PC-3 (cell line): ENCODE data around the gene TMEM41B. TPM values are rescaled to one million over a fixed set of nuclear protein-coding genes. Genes with fewer than 3 reads are reported as not detected.
"Not testable (repeated sequence)": the region's sequence is repeated elsewhere in the genome, so short reads cannot be mapped to it uniquely, and the experiment has no call there.

Experiments
- ATAC-seq: fragments of 200-7000 bp; cut with Tn5 transposase; 2 replicates; pipeline ENCODE4 v1.9.1; 2020; ENCODE audit warnings: mild to moderate bottlenecking, moderate library complexity
- Bru-seq: library from RNA; stranded (reverse); fragments of 400-500 nt; gene quantifications from one replicate; lab custom pipeline; 2021; lab: Mats Ljungman, UMichigan
- BruChase-seq, 2 experiments: library from RNA; stranded (reverse); fragments of 400-500 nt; gene quantifications; one replicate each; lab custom pipeline; 2021; lab: Mats Ljungman, UMichigan
- BruUV-seq: library from RNA; stranded (reverse); fragments of 400-500 nt; replicated peaks from 2 replicates; lab custom pipeline; 2021; lab: Mats Ljungman, UMichigan
- CTCF ChIA-PET: fragments of 300-600 bp; sonication (Branson Sonifier 250); formaldehyde crosslinking; loops from one replicate; lab custom pipeline; 2022; ENCODE audit warnings: antibody characterized with exemption; lab: Charles Lee
- POLR2A ChIA-PET: fragments of 300-600 bp; sonication (Branson Sonifier 250); formaldehyde crosslinking; loops from one replicate; lab custom pipeline; 2022; ENCODE audit warnings: antibody characterized with exemption; ENCODE audit not compliant: unreplicated experiment; lab: Charles Lee
- DNase-seq: peaks from one replicate; pipeline ENCODE4 v3.0.0-alpha.2; 2015
- H2AFZ ChIP-seq: fragments of 300-600 bp; sonication (generic); 2 replicates; pipeline ENCODE4 v1.6.0; 2016; ENCODE audit warnings: antibody characterized with exemption, low read length
- H3F3A ChIP-seq: fragments of 300-600 bp; sonication (generic); one replicate; pipeline ENCODE4 v1.6.0; 2017; ENCODE audit warnings: antibody characterized with exemption, low read length, control low read depth, mild to moderate bottlenecking; ENCODE audit not compliant: unreplicated experiment
- H3K27ac ChIP-seq: fragments of 300-600 bp; sonication (generic); 2 replicates; pipeline ENCODE4 v1.5.1; 2016; ENCODE audit warnings: mild to moderate bottlenecking, low read length
- H3K27me3 ChIP-seq: fragments of 300-600 bp; sonication (generic); 2 replicates; pipeline ENCODE4 v1.6.1; 2016; ENCODE audit warnings: low read length, mixed read lengths
- H3K36me3 ChIP-seq: fragments of 300-600 bp; sonication (generic); 2 replicates; pipeline ENCODE4 v1.6.1; 2016; ENCODE audit warnings: low read depth, mixed run types, low read length, mixed read lengths
- H3K4me1 ChIP-seq: fragments of 300-600 bp; sonication (generic); 2 replicates; pipeline ENCODE4 v1.5.1; 2016; ENCODE audit warnings: low read length; ENCODE audit not compliant: insufficient read depth
- H3K4me2 ChIP-seq: fragments of 300-600 bp; sonication (generic); 2 replicates; pipeline ENCODE4 v1.6.0; 2016; ENCODE audit warnings: low read length
- H3K4me3 ChIP-seq: fragments of 300-600 bp; sonication (generic); 2 replicates; pipeline ENCODE4 v1.5.1; 2016; ENCODE audit warnings: mild to moderate bottlenecking, low read length, mixed read lengths
- H3K79me2 ChIP-seq: fragments of 300-600 bp; sonication (generic); 2 replicates; pipeline ENCODE4 v1.6.1; 2017; ENCODE audit warnings: low read length, mixed read lengths
- H3K9ac ChIP-seq: fragments of 300-600 bp; sonication (generic); 2 replicates; pipeline ENCODE4 v1.6.0; 2016; ENCODE audit warnings: mild to moderate bottlenecking, low read length
- H3K9me2 ChIP-seq: fragments of 300-600 bp; sonication (generic); replicated peaks from 2 replicates; pipeline ENCODE4 v1.6.1; 2016; ENCODE audit warnings: mixed run types, low read length, mixed read lengths
- H3K9me3 ChIP-seq: fragments of 300-600 bp; sonication (generic); 2 replicates; pipeline ENCODE4 v1.6.1; 2016; ENCODE audit warnings: low read length, mixed read lengths
- H4K20me1 ChIP-seq: fragments of 300-600 bp; sonication (generic); 2 replicates; pipeline ENCODE4 v1.6.1; 2016; ENCODE audit warnings: low read length, mixed read lengths
- EZH2 ChIP-seq: fragments of 300-600 bp; sonication (generic); IDR thresholded peaks from one replicate; pipeline ENCODE4 v1.6.1; 2017; ENCODE audit warnings: antibody characterized with exemption, mild to moderate bottlenecking, low read length; ENCODE audit not compliant: unreplicated experiment
- EZH2phosphoT487 ChIP-seq: fragments of 300-600 bp; sonication (generic); IDR thresholded peaks from 2 replicates; pipeline ENCODE4 v1.6.1; 2018; ENCODE audit warnings: mild to moderate bottlenecking, antibody characterized with exemption, low read length, borderline replicate concordance
- intact Hi-C: fragments of 100-400 bp; cut with micrococcal nuclease; formaldehyde crosslinking; loops from 2 replicates; pipeline ENCODE4 v1.9.0; 2023
- long read RNA-seq: library from polyadenylated mRNA; unstranded; transcript quantifications from one replicate; pipeline ENCODE4 v2.0.0, GENCODE V29; 2021; ENCODE audit not compliant: unreplicated experiment
- total RNA-seq: library from RNA; depleted of rRNA; stranded (reverse); fragments of >200 nt; gene quantifications from 2 replicates; pipeline ENCODE4 v1.2.3, GENCODE V29; 2014; rRNA removed
- TF ChIP-seq, protein P1 (sequence below): fragments of 300-600 bp; sonication (generic); conservative IDR thresholded peaks from 2 replicates; pipeline ENCODE4 v1.5.1; 2017; ENCODE audit warnings: antibody characterized with exemption, low read depth, mild to moderate bottlenecking, low read length

Gene TMEM41B, protein sequence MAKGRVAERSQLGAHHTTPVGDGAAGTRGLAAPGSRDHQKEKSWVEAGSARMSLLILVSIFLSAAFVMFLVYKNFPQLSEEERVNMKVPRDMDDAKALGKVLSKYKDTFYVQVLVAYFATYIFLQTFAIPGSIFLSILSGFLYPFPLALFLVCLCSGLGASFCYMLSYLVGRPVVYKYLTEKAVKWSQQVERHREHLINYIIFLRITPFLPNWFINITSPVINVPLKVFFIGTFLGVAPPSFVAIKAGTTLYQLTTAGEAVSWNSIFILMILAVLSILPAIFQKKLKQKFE
- total RNA-seq (83.6 and 87.6 TPM in 2 replicates), Bru-seq, nascent RNA (percentile 95 among the genes with signal in this experiment), BruChase-seq, experiment 1, labeled RNA remaining after a 6-hour chase (percentile 96 among the genes with signal in this experiment), BruChase-seq, experiment 2, labeled RNA remaining after a 2-hour chase (percentile 96 among the genes with signal in this experiment)
- long read RNA-seq, transcript TMEM41B-201 (8 exons, 1,443 nt) = minor isoform, 7 of 167 reads
- long read RNA-seq, transcript TMEM41B-204 (7 exons, 3,968 nt) = major isoform, 103 of 167 reads
- long read RNA-seq, partial matches to known transcripts = 2 of 167 reads
- long read RNA-seq, other reads (novel, unspliced or antisense) = 48 of 167 reads

- peak within 1 kb of the TSS; percentile 98 for H3K4me3 ChIP-seq
- H3K27me3 ChIP-seq = no peaks in the 10 kb centered on the region
- no peaks in the 10 kb centered on the region for H3F3A ChIP-seq
- no TSS peak for BruUV-seq
- intact Hi-C loops = loop anchor here (1.0 to 2.0 kb wide), 2 partner anchors 47 to 70 kb away; partner anchors contain the start of gene IPO7
- no peak for TF ChIP-seq EZH2
- no peak for TF ChIP-seq EZH2phosphoT487
- TF ChIP-seq, protein P1, sequence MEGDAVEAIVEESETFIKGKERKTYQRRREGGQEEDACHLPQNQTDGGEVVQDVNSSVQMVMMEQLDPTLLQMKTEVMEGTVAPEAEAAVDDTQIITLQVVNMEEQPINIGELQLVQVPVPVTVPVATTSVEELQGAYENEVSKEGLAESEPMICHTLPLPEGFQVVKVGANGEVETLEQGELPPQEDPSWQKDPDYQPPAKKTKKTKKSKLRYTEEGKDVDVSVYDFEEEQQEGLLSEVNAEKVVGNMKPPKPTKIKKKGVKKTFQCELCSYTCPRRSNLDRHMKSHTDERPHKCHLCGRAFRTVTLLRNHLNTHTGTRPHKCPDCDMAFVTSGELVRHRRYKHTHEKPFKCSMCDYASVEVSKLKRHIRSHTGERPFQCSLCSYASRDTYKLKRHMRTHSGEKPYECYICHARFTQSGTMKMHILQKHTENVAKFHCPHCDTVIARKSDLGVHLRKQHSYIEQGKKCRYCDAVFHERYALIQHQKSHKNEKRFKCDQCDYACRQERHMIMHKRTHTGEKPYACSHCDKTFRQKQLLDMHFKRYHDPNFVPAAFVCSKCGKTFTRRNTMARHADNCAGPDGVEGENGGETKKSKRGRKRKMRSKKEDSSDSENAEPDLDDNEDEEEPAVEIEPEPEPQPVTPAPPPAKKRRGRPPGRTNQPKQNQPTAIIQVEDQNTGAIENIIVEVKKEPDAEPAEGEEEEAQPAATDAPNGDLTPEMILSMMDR = peak; percentile 25; the same call in 1 of the 2 replicates
- H3K9me3 ChIP-seq = no peaks in the 10 kb centered on the region
- peaks cover 50% of the 10 kb centered on the region for H3K79me2 ChIP-seq
- POLR2A ChIA-PET = no interaction called here
- ATAC-seq = peak; percentile 96
- peak within 1 kb of the TSS; percentile 86 for H3K27ac ChIP-seq
- DNase-seq = peak; percentile 96
- H3K4me1 ChIP-seq = peaks cover 17% of the 10 kb centered on the region
- H3K4me2 ChIP-seq = peak within 1 kb of the TSS; percentile 94
- H3K9me2 ChIP-seq = no peaks in the 10 kb centered on the region
- H2AFZ ChIP-seq = peak within 1 kb of the TSS; percentile 96
- H3K9ac ChIP-seq = peak within 1 kb of the TSS; percentile 96
- CTCF ChIA-PET = interaction anchor here (0.6 kb wide), 1 partner anchor 76 kb away, joined by 4 read pairs; no protein-coding TSS in a partner anchor
- 0 out of 2 replicates have a peak, but pooled peaks cover 3% of the 10 kb centered on the region for H3K36me3 ChIP-seq
- peaks cover 11% of the 10 kb centered on the region for H4K20me1 ChIP-seq
These were observed at the start of gene TMEM41B for GRCh38 chr11:9314291-9315077. TSS of gene TMEM41B (minus strand) at chr11:9314593. CDS start at chr11:9314441, 152 bp downstream.

DNA sequence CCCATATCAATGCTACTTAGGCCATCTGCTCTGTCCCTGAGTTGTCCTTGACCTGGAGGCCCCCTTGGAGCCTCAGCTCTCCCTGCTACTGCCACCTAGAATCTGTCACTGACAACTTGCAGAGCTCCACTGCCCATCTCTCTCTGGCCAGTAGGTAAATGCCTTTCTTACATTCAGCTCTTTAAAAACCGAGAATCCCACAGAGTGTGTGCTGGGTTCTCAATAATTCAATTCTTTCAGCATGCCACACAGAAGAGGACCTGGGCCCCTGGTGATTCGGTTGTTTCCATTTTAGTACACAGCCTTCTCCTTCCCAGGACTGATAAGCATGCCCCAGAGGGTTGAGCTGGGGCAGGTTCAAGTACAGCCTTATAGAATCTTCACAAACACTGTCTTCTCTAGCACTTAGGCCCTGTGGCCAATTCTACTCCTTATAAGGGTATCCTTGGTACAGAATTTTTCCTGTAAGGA lies 48.0 kb upstream of the TMEM41B start:
- peak overlapping the region; percentile 89 for H3K9ac ChIP-seq
- intact Hi-C loops = loop anchor here (2.0 to 5.0 kb wide), 2 partner anchors 80 to 204 kb away; no protein-coding TSS in a partner anchor
- ATAC-seq (no peak), DNase-seq (no peak)
- no peaks in the 10 kb centered on the region for H3K9me2 ChIP-seq
- no peaks in the 10 kb centered on the region for H3K79me2 ChIP-seq
- peaks cover 3% of the 10 kb centered on the region for H3F3A ChIP-seq
- ChIA-PET POLR2A (no interaction called here), CTCF (no interaction called here)
- H3K36me3 ChIP-seq = no peaks in the 10 kb centered on the region
- peak overlapping the region; percentile 75 for H3K4me2 ChIP-seq
- no peaks in the 10 kb centered on the region for H3K27me3 ChIP-seq
- H4K20me1 ChIP-seq = no peaks in the 10 kb centered on the region
- H3K4me3 ChIP-seq = no peak overlapping the region
- H2AFZ ChIP-seq = no peak overlapping the region
- BruUV-seq = no TSS peak
- no peaks in the 10 kb centered on the region for H3K9me3 ChIP-seq
- H3K4me1 ChIP-seq = peaks cover 37% of the 10 kb centered on the region
- peak overlapping the region; percentile 99 for H3K27ac ChIP-seq
- TF ChIP-seq EZH2phosphoT487 (no peak), EZH2 (no peak)
- TF ChIP-seq, protein P1 = no peak

- Histone ChIP-seq H3K4me1 (peaks cover 37% of the 10 kb centered on the region), H3K4me2 (peak overlapping the region; percentile 77), H3K9ac (peak overlapping the region; percentile 83), H3K4me3 (peak overlapping the region; percentile 13; the same call in 1 of the 2 replicates), H3K27ac (peak overlapping the region; percentile 99)
- intact Hi-C loops = loop anchor here (1.0 to 5.0 kb wide), 3 partner anchors 30 to 79 kb away; partner anchors contain the start of gene TMEM41B
- H3K27me3 ChIP-seq, H2AFZ ChIP-seq, ATAC-seq, H4K20me1 ChIP-seq, H3F3A ChIP-seq, CTCF ChIA-PET, H3K79me2 ChIP-seq, H3K9me3 ChIP-seq, H3K9me2 ChIP-seq, POLR2A ChIA-PET, H3K36me3 ChIP-seq: not testable (repeated sequence)
- peak; percentile 37 for DNase-seq
- BruUV-seq = TSS peak; percentile 37
These were observed 46.6 kb upstream of the TMEM41B start for GRCh38 chr11:9360862-9361622.
